ENCODE data around the gene GNPNAT1.

DNA sequence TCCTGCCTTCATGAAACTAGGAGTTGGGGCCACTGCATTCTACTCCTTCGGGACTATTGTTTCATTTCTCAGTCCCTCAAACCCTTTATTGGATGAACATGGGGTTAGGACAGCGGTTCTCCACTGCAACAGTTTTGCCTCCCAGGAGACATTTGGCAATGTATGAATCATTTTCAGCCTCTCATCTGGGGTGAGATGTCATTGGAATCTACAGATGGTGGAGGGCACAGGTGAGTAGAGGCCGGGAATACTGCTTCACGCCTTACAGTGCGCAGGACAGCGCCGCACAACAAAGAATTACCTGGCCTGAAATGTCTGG lies 649 bp upstream of the GNPNAT1 start:
- TF ChIP-seq CTCF (IDR thresholded peaks at IDR 0.05), result no peak
- TF ChIP-seq TEAD4 (IDR thresholded peaks at IDR 0.05; ENCODE audit: borderline replicate concordance, insufficient read depth), result no peak
- TF ChIP-seq ELF1 (IDR thresholded peaks at IDR 0.05), result no peak
- TF ChIP-seq SIN3A (IDR thresholded peaks at IDR 0.05; ENCODE audit: borderline replicate concordance, low read depth, low read length), result no peak
- 0 out of 4 replicates have a peak, but pooled peaks of 1 of the 2 experiments have one; percentile 10 for TF ChIP-seq EP300 (IDR thresholded peaks at IDR 0.05; ENCODE audit: borderline replicate concordance in 1 of 2, low read depth in 1 of 2, low read length in 1 of 2)
- no peak for TF ChIP-seq FOXM1 (IDR thresholded peaks at IDR 0.05; ENCODE audit: low read depth)
- TF ChIP-seq POLR2AphosphoS5 (IDR thresholded peaks at IDR 0.05; ENCODE audit: low read depth, low read length), result no peak
- no peak for TF ChIP-seq RCOR1 (IDR thresholded peaks at IDR 0.05; ENCODE audit: low read length)
- TF ChIP-seq NFIC (IDR thresholded peaks at IDR 0.05; ENCODE audit: borderline replicate concordance), result no peak
- no peak for TF ChIP-seq YY1 (IDR thresholded peaks at IDR 0.05; ENCODE audit: low read depth)
- TF ChIP-seq JUND (IDR thresholded peaks at IDR 0.05), result no peak
- TF ChIP-seq FOSL2 (IDR thresholded peaks at IDR 0.05; ENCODE audit: borderline replicate concordance, low read depth), result no peak
- TF ChIP-seq TAF1 (IDR thresholded peaks at IDR 0.05; ENCODE audit: borderline replicate concordance, low read depth, low read length), result no peak
- TF ChIP-seq, protein P1, sequence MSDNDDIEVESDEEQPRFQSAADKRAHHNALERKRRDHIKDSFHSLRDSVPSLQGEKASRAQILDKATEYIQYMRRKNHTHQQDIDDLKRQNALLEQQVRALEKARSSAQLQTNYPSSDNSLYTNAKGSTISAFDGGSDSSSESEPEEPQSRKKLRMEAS (IDR thresholded peaks at IDR 0.05; ENCODE audit: low read depth), result no peak

All from SK-N-SH (cell line).